ENCODE data around the gene EPB41L1. TPM values are rescaled to one million over a fixed set of nuclear protein-coding genes. Genes with fewer than 3 reads are reported as not detected.

The EPB41L1 gene
- total RNA-seq, 1 donor: 18.1 TPM

- TF ChIP-seq, protein P1, sequence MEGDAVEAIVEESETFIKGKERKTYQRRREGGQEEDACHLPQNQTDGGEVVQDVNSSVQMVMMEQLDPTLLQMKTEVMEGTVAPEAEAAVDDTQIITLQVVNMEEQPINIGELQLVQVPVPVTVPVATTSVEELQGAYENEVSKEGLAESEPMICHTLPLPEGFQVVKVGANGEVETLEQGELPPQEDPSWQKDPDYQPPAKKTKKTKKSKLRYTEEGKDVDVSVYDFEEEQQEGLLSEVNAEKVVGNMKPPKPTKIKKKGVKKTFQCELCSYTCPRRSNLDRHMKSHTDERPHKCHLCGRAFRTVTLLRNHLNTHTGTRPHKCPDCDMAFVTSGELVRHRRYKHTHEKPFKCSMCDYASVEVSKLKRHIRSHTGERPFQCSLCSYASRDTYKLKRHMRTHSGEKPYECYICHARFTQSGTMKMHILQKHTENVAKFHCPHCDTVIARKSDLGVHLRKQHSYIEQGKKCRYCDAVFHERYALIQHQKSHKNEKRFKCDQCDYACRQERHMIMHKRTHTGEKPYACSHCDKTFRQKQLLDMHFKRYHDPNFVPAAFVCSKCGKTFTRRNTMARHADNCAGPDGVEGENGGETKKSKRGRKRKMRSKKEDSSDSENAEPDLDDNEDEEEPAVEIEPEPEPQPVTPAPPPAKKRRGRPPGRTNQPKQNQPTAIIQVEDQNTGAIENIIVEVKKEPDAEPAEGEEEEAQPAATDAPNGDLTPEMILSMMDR (IDR thresholded peaks at IDR 0.05; ENCODE audit: insufficient read depth, low read length): no peak
- DNase-seq (ENCODE audit: low read depth): no peak
- no peak overlapping the region for H3K4me3 ChIP-seq (ENCODE audit: low read depth, low read length)
These were observed 111.6 kb downstream of the EPB41L1 start for GRCh38 chr20:36266189-36266588.

DNA sequence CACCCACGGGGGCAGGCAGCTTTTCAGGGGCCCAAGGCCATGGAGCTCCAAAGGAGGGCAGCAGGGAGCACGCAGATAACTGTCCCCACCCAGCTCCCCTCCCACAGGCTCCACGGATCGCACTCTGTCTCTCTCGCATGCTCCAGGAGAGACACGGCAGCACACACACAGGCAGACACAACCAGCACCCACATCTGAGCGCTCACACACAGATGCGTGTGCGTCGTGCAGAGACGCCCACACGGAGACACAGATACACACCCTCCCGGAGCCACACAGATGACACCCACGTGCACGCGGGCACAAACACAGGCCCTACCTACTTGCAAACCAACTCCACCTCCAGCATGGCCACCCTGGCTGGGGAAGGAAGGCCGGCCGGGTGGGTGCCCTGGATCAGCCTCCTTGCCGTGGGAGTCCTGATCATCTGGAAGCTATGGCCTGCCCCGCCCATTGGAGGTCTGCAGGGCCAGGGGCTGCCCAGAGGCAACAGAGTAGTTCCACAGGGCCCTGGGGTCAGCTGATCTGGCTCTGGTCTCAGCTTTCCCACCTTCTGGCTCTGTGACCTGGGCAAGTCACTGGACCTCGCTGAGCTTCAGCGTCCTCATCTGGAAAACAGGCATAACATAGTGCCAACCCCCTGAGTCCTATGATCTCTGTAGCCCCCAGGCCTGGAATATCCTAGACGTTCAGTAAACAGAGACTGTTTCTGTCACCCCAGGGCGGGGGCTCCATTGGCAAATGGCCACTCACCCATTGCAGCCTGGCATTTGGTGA, 113.3 kb downstream of the EPB41L1 start:
- no peak overlapping the region for H3K4me3 ChIP-seq (ENCODE audit: low read depth, low read length)
- no peak for DNase-seq (ENCODE audit: low read depth)
- TF ChIP-seq, protein P1 (IDR thresholded peaks at IDR 0.05; ENCODE audit: insufficient read depth, low read length): no peak

DNA sequence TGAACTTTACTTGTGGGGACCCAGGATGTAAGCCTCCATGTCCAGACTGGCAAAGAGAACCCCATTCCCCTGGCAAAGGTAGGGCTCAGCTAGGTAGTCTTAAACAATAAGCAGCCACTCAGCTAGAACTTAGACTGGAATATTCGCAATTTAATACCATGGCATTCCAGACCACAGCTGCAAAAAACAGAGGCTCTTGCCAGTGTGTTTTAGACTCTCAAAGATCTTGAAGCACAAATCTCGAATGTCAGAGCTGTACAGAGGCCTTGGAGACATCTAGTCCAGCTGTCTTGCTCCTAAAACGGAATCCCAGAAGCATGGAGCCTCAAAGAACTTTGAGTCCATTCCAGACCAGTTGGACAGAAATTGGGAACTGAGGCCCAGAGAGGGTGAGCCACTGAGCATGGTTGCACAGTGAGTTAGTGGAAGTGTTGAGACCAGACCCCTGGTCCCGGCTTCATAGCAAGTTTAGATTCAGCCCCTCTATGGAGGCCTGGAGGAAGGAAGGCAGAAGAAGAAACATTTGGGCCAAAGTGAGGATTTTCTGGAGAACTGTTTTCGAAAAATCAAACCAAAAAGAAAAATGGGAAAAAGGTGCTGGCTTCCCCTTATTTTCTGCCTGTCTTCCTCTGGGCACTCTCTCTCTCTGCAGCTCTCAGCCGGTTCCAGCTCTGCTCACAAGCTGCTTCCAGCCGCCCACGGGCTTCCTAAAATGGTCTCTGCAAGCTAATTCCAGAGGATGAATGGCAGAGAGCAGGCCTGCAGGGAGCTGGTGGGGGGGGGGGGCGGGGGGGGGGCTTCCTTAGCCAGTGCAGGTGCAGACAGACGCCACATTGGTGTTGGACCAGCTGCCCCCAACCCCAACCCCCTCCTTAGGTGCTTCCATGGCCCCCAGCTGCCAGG, 114.2 kb downstream of the EPB41L1 start:
- TF ChIP-seq, protein P1 (IDR thresholded peaks at IDR 0.05; ENCODE audit: insufficient read depth, low read length): no peak
- no peak for DNase-seq (ENCODE audit: low read depth)
- no peak overlapping the region for H3K4me3 ChIP-seq (ENCODE audit: low read depth, low read length)

DNA sequence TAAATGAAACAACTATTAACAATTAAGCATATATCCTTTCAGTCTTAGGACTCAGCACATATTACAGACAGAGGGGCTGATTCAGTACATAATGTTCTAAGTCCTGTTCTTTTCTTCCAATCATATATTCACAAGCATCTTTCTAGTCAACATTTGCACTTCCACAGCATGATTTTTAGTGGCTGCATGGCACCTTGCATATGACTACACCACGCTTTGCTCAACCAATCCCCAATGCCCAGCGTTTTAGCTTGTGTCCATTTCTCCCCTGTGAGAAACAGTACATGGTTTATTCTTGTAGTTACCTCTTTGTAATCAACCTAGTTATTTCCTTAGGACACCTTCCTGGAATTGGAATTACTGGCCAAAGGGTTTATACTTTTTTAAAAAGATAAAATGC, 115.0 kb downstream of the EPB41L1 start:
- no peak for DNase-seq (ENCODE audit: low read depth)
- TF ChIP-seq, protein P1 (IDR thresholded peaks at IDR 0.05; ENCODE audit: insufficient read depth, low read length): no peak
- no peak overlapping the region for H3K4me3 ChIP-seq (ENCODE audit: low read depth, low read length)

DNA sequence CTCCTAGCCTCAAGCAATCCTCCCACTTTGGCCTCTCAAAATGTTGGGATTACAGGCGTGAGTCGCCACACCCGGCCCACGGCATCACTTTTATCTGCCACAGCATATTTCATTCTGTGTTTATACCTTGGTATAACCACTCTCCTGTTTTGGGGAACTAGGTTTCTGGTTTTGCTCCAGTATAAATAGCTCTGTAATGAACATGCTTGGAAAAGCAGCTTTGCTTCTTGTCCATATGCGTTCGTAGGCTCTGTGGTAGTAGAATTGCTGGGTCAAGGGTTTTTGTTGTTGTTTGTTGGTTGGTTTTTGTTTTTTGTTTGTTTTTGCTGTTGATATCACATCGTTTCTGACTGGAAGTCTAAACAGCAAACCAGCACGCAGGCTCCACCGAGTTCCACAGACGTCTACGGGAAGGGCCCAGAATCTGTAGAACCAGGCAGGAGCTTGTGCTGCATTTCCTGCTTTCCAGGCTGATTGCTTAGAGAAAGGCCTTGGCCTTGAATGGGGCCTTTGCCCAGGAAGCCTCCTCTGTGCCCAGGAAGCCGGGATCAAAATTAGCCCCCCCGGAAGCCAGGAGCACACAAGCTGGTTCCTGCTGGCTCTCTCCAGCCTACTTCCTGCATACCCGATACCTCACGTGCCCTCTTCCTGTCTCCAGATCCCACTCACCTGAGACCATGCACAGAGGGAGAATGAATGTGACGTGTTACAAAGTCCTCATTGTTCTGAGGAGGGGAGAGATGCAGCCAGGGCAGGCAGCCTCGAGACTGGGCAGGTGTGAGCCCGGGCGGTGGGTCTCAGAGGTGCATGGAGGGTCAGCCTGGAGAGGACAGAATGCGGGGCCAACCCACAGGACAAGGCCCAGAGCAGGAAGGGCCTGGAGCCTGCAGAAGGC, 116.5 kb downstream of the EPB41L1 start:
- TF ChIP-seq, protein P1 (IDR thresholded peaks at IDR 0.05; ENCODE audit: insufficient read depth, low read length): no peak
- no peak for DNase-seq (ENCODE audit: low read depth)
- H3K4me3 ChIP-seq (ENCODE audit: low read depth, low read length): no peak overlapping the region
